Measurements from ENCODE around the gene GRM5. TPM values are rescaled to one million over a fixed set of nuclear protein-coding genes. Genes with fewer than 3 reads are reported as not detected.

GRM5 gene
- total and polyA plus RNA-seq, 2 donors (not counting 1 experiment from before 2014, with no cell fraction given) = 0.01 TPM; not detected in 1

- Histone ChIP-seq H3K79me2 (ENCODE audit: control insufficient read depth, insufficient read depth, low read length) (no peaks in the 10 kb centered on the region), H3K4me1 (ENCODE audit: control insufficient read depth, extremely low read depth, insufficient read depth, low read length) (no peaks in the 10 kb centered on the region), H3K27me3 (ENCODE audit: control insufficient read depth, insufficient read depth, low read length) (no peaks in the 10 kb centered on the region), H3K9ac (ENCODE audit: insufficient read depth, low read length) (no peak overlapping the region), H2AFZ (ENCODE audit: low read length) (no peak overlapping the region), H3K9me3 (ENCODE audit: control insufficient read depth, insufficient read depth, low read depth, low read length) (no peaks in the 10 kb centered on the region), H4K20me1 (ENCODE audit: control insufficient read depth, extremely low read depth, insufficient read depth, low read length) (no peaks in the 10 kb centered on the region), H3K27ac (ENCODE audit: insufficient read depth, low read length) (no peak overlapping the region), H3K4me3 (replicated peaks in 1 of 4; ENCODE audit: control extremely low read depth in 1 of 4, insufficient read depth in 1 of 4, low read depth in 3 of 4, low read length in 4 of 4) (no peak overlapping the region), H3K36me3 (ENCODE audit: control insufficient read depth, insufficient read depth, low read length) (no peaks in the 10 kb centered on the region), H3K4me2 (ENCODE audit: extremely low read depth, insufficient read depth, low read length) (no peak overlapping the region)
- DNase-seq (ENCODE audit: low read depth in 2 of 2) = peak in 1 of 2 donors; percentile 10
- no peak for TF ChIP-seq EZH2 (IDR thresholded peaks at IDR 0.05; ENCODE audit: low read length, missing control alignments)
- TF ChIP-seq CTCF (conservative IDR thresholded peaks at IDR 0.05 in 1 of 2, IDR thresholded peaks at IDR 0.05 in 1 of 2; ENCODE audit: low read depth in 1 of 2, low read length in 2 of 2) = no peak
These were observed 469.0 kb downstream of the GRM5 start for GRCh38 chr11:88596786-88597185.

GRCh38 chr11:88594274-88594950 is 471.4 kb downstream of the GRM5 start:
- Histone ChIP-seq H3K79me2 (ENCODE audit: control insufficient read depth, insufficient read depth, low read length) (no peaks in the 10 kb centered on the region), H4K20me1 (ENCODE audit: control insufficient read depth, extremely low read depth, insufficient read depth, low read length) (no peaks in the 10 kb centered on the region), H3K36me3 (ENCODE audit: control insufficient read depth, insufficient read depth, low read length) (no peaks in the 10 kb centered on the region), H3K9me3 (ENCODE audit: control insufficient read depth, insufficient read depth, low read depth, low read length) (no peaks in the 10 kb centered on the region), H3K4me1 (ENCODE audit: control insufficient read depth, extremely low read depth, insufficient read depth, low read length) (no peaks in the 10 kb centered on the region), H2AFZ (ENCODE audit: low read length) (no peak overlapping the region), H3K27me3 (ENCODE audit: control insufficient read depth, insufficient read depth, low read length) (no peaks in the 10 kb centered on the region), H3K9ac (ENCODE audit: insufficient read depth, low read length) (no peak overlapping the region), H3K27ac (ENCODE audit: insufficient read depth, low read length) (no peak overlapping the region), H3K4me3 (replicated peaks in 1 of 4; ENCODE audit: control extremely low read depth in 1 of 4, insufficient read depth in 1 of 4, low read depth in 3 of 4, low read length in 4 of 4) (no peak overlapping the region), H3K4me2 (ENCODE audit: extremely low read depth, insufficient read depth, low read length) (no peak overlapping the region)
- no peak for TF ChIP-seq CTCF (conservative IDR thresholded peaks at IDR 0.05 in 1 of 2, IDR thresholded peaks at IDR 0.05 in 1 of 2; ENCODE audit: low read depth in 1 of 2, low read length in 2 of 2)
- no peak for TF ChIP-seq EZH2 (IDR thresholded peaks at IDR 0.05; ENCODE audit: low read length, missing control alignments)
- no peak for DNase-seq (ENCODE audit: low read depth in 2 of 2)

GRCh38 chr11:88590361-88590760 is 475.4 kb downstream of the GRM5 start:
- Histone ChIP-seq H3K4me3 (replicated peaks in 1 of 4; ENCODE audit: control extremely low read depth in 1 of 4, insufficient read depth in 1 of 4, low read depth in 3 of 4, low read length in 4 of 4) (no peak overlapping the region), H3K27me3 (ENCODE audit: control insufficient read depth, insufficient read depth, low read length) (no peaks in the 10 kb centered on the region), H3K79me2 (ENCODE audit: control insufficient read depth, insufficient read depth, low read length) (no peaks in the 10 kb centered on the region), H2AFZ (ENCODE audit: low read length) (no peak overlapping the region), H3K9ac (ENCODE audit: insufficient read depth, low read length) (no peak overlapping the region), H3K36me3 (ENCODE audit: control insufficient read depth, insufficient read depth, low read length) (no peaks in the 10 kb centered on the region), H3K27ac (ENCODE audit: insufficient read depth, low read length) (no peak overlapping the region), H3K4me1 (ENCODE audit: control insufficient read depth, extremely low read depth, insufficient read depth, low read length) (no peaks in the 10 kb centered on the region), H3K9me3 (ENCODE audit: control insufficient read depth, insufficient read depth, low read depth, low read length) (no peaks in the 10 kb centered on the region), H3K4me2 (ENCODE audit: extremely low read depth, insufficient read depth, low read length) (no peak overlapping the region), H4K20me1 (ENCODE audit: control insufficient read depth, extremely low read depth, insufficient read depth, low read length) (no peaks in the 10 kb centered on the region)
- DNase-seq (ENCODE audit: low read depth in 2 of 2) = peak in 1 of 2 donors; percentile 73
- TF ChIP-seq CTCF (conservative IDR thresholded peaks at IDR 0.05 in 1 of 2, IDR thresholded peaks at IDR 0.05 in 1 of 2; ENCODE audit: low read depth in 1 of 2, low read length in 2 of 2) (no peak), EZH2 (IDR thresholded peaks at IDR 0.05; ENCODE audit: low read length, missing control alignments) (no peak)
